ENCODE results near the gene GLYATL1. TPM values are rescaled to one million over a fixed set of nuclear protein-coding genes. Genes with fewer than 3 reads are reported as not detected.

GLYATL1 gene
- total RNA-seq, 2 experiments from 2014 or later = not detected

GRCh38 chr11:58917159-58917783 is 22.0 kb upstream of the GLYATL1 start:
- POLR2A ChIA-PET = no interaction called here
- Mint-ChIP-seq H3K9me3 (peaks cover 10% of the 10 kb centered on the region), H3K4me1 (ENCODE audit: low read depth) (no peaks in the 10 kb centered on the region), H3K27ac (no peak overlapping the region), H3K27me3 (peaks cover 12% of the 10 kb centered on the region), H3K4me3 (no peak overlapping the region), H3K36me3 (ENCODE audit: low read depth) (no peaks in the 10 kb centered on the region)
- Histone ChIP-seq H3K4me3 (ENCODE audit: low read length) (no peak overlapping the region), H3K27ac (ENCODE audit: low read depth in 1 of 2, low read length in 2 of 2) (no peak overlapping the region), H3K4me1 (ENCODE audit: insufficient read depth, low read length) (no peaks in the 10 kb centered on the region), H3K9me3 (ENCODE audit: control insufficient read depth in 1 of 2, insufficient read depth in 1 of 2, low read length in 2 of 2) (peaks cover 15 to 20% of the 10 kb centered on the region in 2 experiments), H3K27me3 (ENCODE audit: control insufficient read depth in 1 of 2, insufficient read depth in 2 of 2, low read length in 2 of 2) (peaks cover 0 to 4% of the 10 kb centered on the region in 2 experiments), H3K36me3 (ENCODE audit: insufficient read depth, low read length) (no peaks in the 10 kb centered on the region)
- TF ChIP-seq, protein P1, sequence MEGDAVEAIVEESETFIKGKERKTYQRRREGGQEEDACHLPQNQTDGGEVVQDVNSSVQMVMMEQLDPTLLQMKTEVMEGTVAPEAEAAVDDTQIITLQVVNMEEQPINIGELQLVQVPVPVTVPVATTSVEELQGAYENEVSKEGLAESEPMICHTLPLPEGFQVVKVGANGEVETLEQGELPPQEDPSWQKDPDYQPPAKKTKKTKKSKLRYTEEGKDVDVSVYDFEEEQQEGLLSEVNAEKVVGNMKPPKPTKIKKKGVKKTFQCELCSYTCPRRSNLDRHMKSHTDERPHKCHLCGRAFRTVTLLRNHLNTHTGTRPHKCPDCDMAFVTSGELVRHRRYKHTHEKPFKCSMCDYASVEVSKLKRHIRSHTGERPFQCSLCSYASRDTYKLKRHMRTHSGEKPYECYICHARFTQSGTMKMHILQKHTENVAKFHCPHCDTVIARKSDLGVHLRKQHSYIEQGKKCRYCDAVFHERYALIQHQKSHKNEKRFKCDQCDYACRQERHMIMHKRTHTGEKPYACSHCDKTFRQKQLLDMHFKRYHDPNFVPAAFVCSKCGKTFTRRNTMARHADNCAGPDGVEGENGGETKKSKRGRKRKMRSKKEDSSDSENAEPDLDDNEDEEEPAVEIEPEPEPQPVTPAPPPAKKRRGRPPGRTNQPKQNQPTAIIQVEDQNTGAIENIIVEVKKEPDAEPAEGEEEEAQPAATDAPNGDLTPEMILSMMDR (IDR thresholded peaks at IDR 0.05) = no peak
- ATAC-seq (ENCODE audit: poor library complexity) = no peak
- CTCF ChIA-PET = no interaction called here
- intact Hi-C loops (cut with DNase I, micrococcal nuclease) = no loop called here
- DNase-seq = no peak

DNA sequence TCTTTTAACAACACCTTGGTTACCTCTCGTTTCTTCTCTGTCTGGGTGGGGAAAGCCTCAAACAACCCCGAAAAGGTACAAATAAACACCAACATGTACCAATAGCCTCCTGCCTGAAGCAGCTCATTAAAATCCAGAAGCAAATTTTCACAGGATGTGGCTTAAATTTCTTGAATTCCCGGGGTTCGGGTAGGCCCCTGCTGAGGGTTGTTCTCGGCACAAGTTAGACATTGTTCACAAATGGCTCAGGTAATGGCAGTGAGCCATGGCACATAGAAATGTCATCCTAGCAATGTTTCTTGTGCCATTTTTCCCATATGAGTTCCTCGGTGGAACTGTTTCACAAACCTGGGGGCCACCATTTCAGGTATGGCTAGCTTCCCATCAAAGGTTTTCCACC is 19.7 kb upstream of the GLYATL1 start:
- ChIA-PET CTCF (no interaction called here), POLR2A (no interaction called here)
- Histone ChIP-seq H3K4me3 (ENCODE audit: low read length) (no peak overlapping the region), H3K27me3 (ENCODE audit: control insufficient read depth in 1 of 2, insufficient read depth in 2 of 2, low read length in 2 of 2) (peaks cover 0 to 4% of the 10 kb centered on the region in 2 experiments), H3K27ac (ENCODE audit: low read depth in 1 of 2, low read length in 2 of 2) (no peak overlapping the region), H3K36me3 (ENCODE audit: insufficient read depth, low read length) (no peaks in the 10 kb centered on the region), H3K4me1 (ENCODE audit: insufficient read depth, low read length) (peaks cover 5% of the 10 kb centered on the region), H3K9me3 (ENCODE audit: control insufficient read depth in 1 of 2, insufficient read depth in 1 of 2, low read length in 2 of 2) (peaks cover 15 to 20% of the 10 kb centered on the region in 2 experiments)
- no peak for DNase-seq
- no peaks in the 10 kb centered on the region for H3K36me3 Mint-ChIP-seq (ENCODE audit: low read depth)
- intact Hi-C loops (cut with DNase I, micrococcal nuclease) = no loop called here
- H3K27me3 Mint-ChIP-seq = no peaks in the 10 kb centered on the region
- TF ChIP-seq, protein P1 (IDR thresholded peaks at IDR 0.05) = no peak
- peaks cover 11% of the 10 kb centered on the region for H3K4me1 Mint-ChIP-seq (ENCODE audit: low read depth)
- no peak overlapping the region for H3K27ac Mint-ChIP-seq
- no peak overlapping the region for H3K4me3 Mint-ChIP-seq
- H3K9me3 Mint-ChIP-seq = peaks cover 10% of the 10 kb centered on the region
- ATAC-seq (ENCODE audit: poor library complexity) = no peak

- Histone ChIP-seq H3K9me3 (ENCODE audit: control insufficient read depth in 1 of 2, insufficient read depth in 1 of 2, low read length in 2 of 2) (peaks cover 15 to 20% of the 10 kb centered on the region in 2 experiments), H3K4me1 (ENCODE audit: insufficient read depth, low read length) (peaks cover 5% of the 10 kb centered on the region), H3K4me3 (ENCODE audit: low read length) (no peak overlapping the region), H3K27me3 (ENCODE audit: control insufficient read depth in 1 of 2, insufficient read depth in 2 of 2, low read length in 2 of 2) (peaks cover 0 to 4% of the 10 kb centered on the region in 2 experiments), H3K27ac (ENCODE audit: low read depth in 1 of 2, low read length in 2 of 2) (no peak overlapping the region), H3K36me3 (ENCODE audit: insufficient read depth, low read length) (no peaks in the 10 kb centered on the region)
- ChIA-PET CTCF (no interaction called here), POLR2A (no interaction called here)
- no peaks in the 10 kb centered on the region for H3K36me3 Mint-ChIP-seq (ENCODE audit: low read depth)
- DNase-seq (no peak), ATAC-seq (ENCODE audit: poor library complexity) (no peak)
- H3K4me3 Mint-ChIP-seq = no peak overlapping the region
- TF ChIP-seq, protein P1 (IDR thresholded peaks at IDR 0.05) = no peak
- H3K9me3 Mint-ChIP-seq = peaks cover 10% of the 10 kb centered on the region
- H3K4me1 Mint-ChIP-seq (ENCODE audit: low read depth) = peaks cover 11% of the 10 kb centered on the region
- no peaks in the 10 kb centered on the region for H3K27me3 Mint-ChIP-seq
- intact Hi-C loops (cut with DNase I, micrococcal nuclease) = loop anchor here in 1 of 2 experiments (10.0 kb wide), 1 partner anchor 265 kb away; no protein-coding TSS in a partner anchor
- no peak overlapping the region for H3K27ac Mint-ChIP-seq
These were observed 19.3 kb upstream of the GLYATL1 start for GRCh38 chr11:58919980-58920379.

Measured in CD4-positive, alpha-beta T cell (primary cell).